GM18870 (cell line): ENCODE measurements around the gene STARD8.
"Not testable (repeated sequence)": the region's sequence is repeated elsewhere in the genome, so short reads cannot be mapped to it uniquely, and the experiment has no call there.

ENCODE experiments used
- ATAC-seq: cut with Tn5 transposase; IDR thresholded peaks from one replicate; pipeline ENCODE4 v1.9.1; 2021; ENCODE audit warnings: moderate library complexity; ENCODE audit not compliant: unreplicated experiment

Gene STARD8

GRCh38 chrX:68735266-68735665 is 87.8 kb downstream of the STARD8 start:
- ATAC-seq, result no peak

GRCh38 chrX:68741864-68742263 is 94.4 kb downstream of the STARD8 start:
- ATAC-seq, result not testable (repeated sequence)

- no peak for ATAC-seq
Observed at GRCh38 chrX:68743754-68744153, 96.3 kb downstream of the STARD8 start.

- no peak for ATAC-seq
Observed at GRCh38 chrX:68746988-68747387, 99.5 kb downstream of the STARD8 start.

GRCh38 chrX:68748030-68748429 is 100.6 kb downstream of the STARD8 start:
- ATAC-seq, result no peak

GRCh38 chrX:68749426-68749825 is 102.0 kb downstream of the STARD8 start:
- ATAC-seq, result no peak

- ATAC-seq, result no peak
Observed at GRCh38 chrX:68750316-68750715, 102.8 kb downstream of the STARD8 start.

GRCh38 chrX:68751372-68751771 is 103.9 kb downstream of the STARD8 start:
- no peak for ATAC-seq

GRCh38 chrX:68753218-68753617 is 105.8 kb downstream of the STARD8 start:
- ATAC-seq, result no peak

GRCh38 chrX:68754406-68754805 is 106.9 kb downstream of the STARD8 start:
- ATAC-seq, result no peak

- ATAC-seq, result no peak
Observed at GRCh38 chrX:68755616-68756125, 108.2 kb downstream of the STARD8 start.

- ATAC-seq, result no peak
Observed at GRCh38 chrX:68757331-68757730, 109.9 kb downstream of the STARD8 start.

GRCh38 chrX:68757731-68758130 is 110.3 kb downstream of the STARD8 start:
- no peak for ATAC-seq

GRCh38 chrX:68758671-68759070 is 111.2 kb downstream of the STARD8 start:
- ATAC-seq, result no peak

- no peak for ATAC-seq
Observed at GRCh38 chrX:68761086-68761485, 113.6 kb downstream of the STARD8 start.

GRCh38 chrX:68762766-68763165 is 115.3 kb downstream of the STARD8 start:
- no peak for ATAC-seq

- no peak for ATAC-seq
Observed at GRCh38 chrX:68763481-68763880, 116.0 kb downstream of the STARD8 start.
